Psoas muscle (tissue), 8 donors: Measurements from ENCODE around the gene SRMS. TPM values are rescaled to one million over a fixed set of nuclear protein-coding genes. Genes with fewer than 3 reads are reported as not detected.

Experiments
- ATAC-seq, 4 donors: fragments of 200-7000 bp; cut with Tn5 transposase; one replicate each; pipeline ENCODE4 v1.9.1; 2020; ENCODE audit warnings: moderate library complexity in 3 of 4, mild to moderate bottlenecking in 2 of 4
- DNase-seq, 2 donors: peaks; one replicate each; pipeline ENCODE4 v3.0.0-alpha.2; 2020
- H3K27ac ChIP-seq: fragments of 200-600 bp; one replicate; pipeline ENCODE4 v1.8.0; 2022
- H3K27me3 ChIP-seq, 3 donors: fragments of 200-600 bp in 1 of 3; one replicate each; pipeline versions ENCODE4 v1.6.1 to v1.8.0; 2013 to 2022; ENCODE audit warnings: low read length in 2 of 3, mild to moderate bottlenecking in 2 of 3, moderate library complexity in 1 of 3; ENCODE audit not compliant: insufficient read depth in 3 of 3
- H3K36me3 ChIP-seq, 2 donors: fragments of 200-600 bp in 1 of 2; one replicate each; pipeline versions ENCODE4 v1.6.1 to v1.8.0; 2013 to 2022; ENCODE audit warnings: low read depth in 1 of 2, mild to moderate bottlenecking in 1 of 2, moderate library complexity in 1 of 2; ENCODE audit not compliant: insufficient read depth in 1 of 2
- H3K4me1 ChIP-seq: fragments of 200-600 bp; one replicate; pipeline ENCODE4 v1.8.0; 2022
- H3K4me3 ChIP-seq: fragments of 200-600 bp; one replicate; pipeline ENCODE4 v1.8.0; 2022; ENCODE audit warnings: mild to moderate bottlenecking
- H3K9me3 ChIP-seq: fragments of 200-600 bp; one replicate; pipeline ENCODE4 v1.8.0; 2022
- CTCF ChIP-seq: fragments of 200-600 bp; IDR thresholded peaks from one replicate; pipeline ENCODE4 v1.8.0; 2022; ENCODE audit warnings: antibody characterized with exemption
- WGBS, 3 donors: extraction: QIAGEN DNeasy Blood & Tissue Kit; methylation state at CpG; one replicate each; pipeline versions ENCODE4 v1.1.6 to v1.1.7; 2013; 5-methylcytosine and 5-hydroxymethylcytosine counted together
- intact Hi-C, 2 donors: fragments of 100-400 bp; cut with DNase I; formaldehyde crosslinking; loops; one replicate each; pipeline versions ENCODE4 v1.11.0 to v1.14.2; 2022
- polyA plus RNA-seq, 3 donors: library from polyadenylated mRNA; stranded (reverse); fragments of 200-250 nt; gene quantifications; one replicate each; pipeline ENCODE4 v1.2.3, GENCODE V29; 2013
- total RNA-seq, 4 donors: library from RNA; stranded (reverse); fragmentation: NEBNext Ultra II Directional in 2 of 4; extraction: Animal tissue kit (Norgen Biotek cat#: 25700) in 2 of 4; gene quantifications; one replicate each; pipeline versions ENCODE4 v1.2.1 to v1.2.4, GENCODE V29; 2021 to 2023
- donor health status: healthy with polysubstance abuse.
- donor health status: DM: no; HTN: no; CAD: no; lungs with moderate emphysema.
- donor health status: Bipolar disorder and iron deficiency.
- donor health status: healthy.
- donor health status: DM: yes; HTN: yes; CAD: no.
- donor health status: DM: no; HTN: no; CAD: no.
- donor health status: DM: no; HTN: no; CAD: no.
- donor health status: DM: yes; HTN: yes; CAD: no.

SRMS gene
- total and polyA plus RNA-seq, 7 donors, result not detected

DNA sequence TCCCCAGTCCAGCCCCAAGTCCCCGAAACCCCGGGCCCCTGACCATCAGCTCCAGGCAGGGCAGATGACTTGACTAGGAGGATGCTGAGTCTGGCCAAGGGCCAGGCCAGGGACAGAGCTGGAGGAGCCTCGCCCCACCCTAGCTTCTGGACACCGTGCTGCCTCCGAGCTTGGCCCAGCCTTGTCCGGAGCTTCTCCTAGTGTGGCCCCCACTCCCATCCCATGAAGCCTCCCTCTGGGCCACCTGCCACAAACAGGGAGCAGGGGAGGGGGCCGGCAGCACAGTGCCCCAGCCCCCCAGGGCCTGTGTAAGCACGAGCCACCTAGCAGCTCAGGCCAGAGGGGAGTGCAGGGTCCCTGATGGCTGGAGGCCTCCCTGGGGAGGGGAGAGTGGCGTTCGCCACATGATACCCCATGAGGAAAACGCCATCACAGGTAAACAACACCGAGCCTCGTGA, 54.0 kb downstream of the SRMS start:
- ATAC-seq (no peak), DNase-seq (peak in 1 of 2 donors; percentile 23)
- peaks cover 21% of the 10 kb centered on the region for H3K4me1 ChIP-seq
- H3K27ac ChIP-seq, result no peak overlapping the region
- WGBS, 3 donors, result 49 to 56% (median 54%) methylated on average over 12 to 13 of the region's 13 CpGs
- H3K27me3 ChIP-seq, result peaks cover 0 to 2% (median 0%) of the 10 kb centered on the region in 3 donors
- no peak for TF ChIP-seq CTCF
- intact Hi-C loops, result no loop called here
- H3K36me3 ChIP-seq, result peaks cover 0 to 72% of the 10 kb centered on the region in 2 donors
- H3K4me3 ChIP-seq, result no peak overlapping the region
- H3K9me3 ChIP-seq, result no peaks in the 10 kb centered on the region

- ATAC-seq, result no peak
- no peak for DNase-seq
- no peak for TF ChIP-seq CTCF
- intact Hi-C loops, result no loop called here
- Histone ChIP-seq H3K27me3 (peaks cover 0 to 2% (median 0%) of the 10 kb centered on the region in 3 donors), H3K4me1 (peaks cover 21% of the 10 kb centered on the region), H3K36me3 (peaks cover 0 to 76% of the 10 kb centered on the region in 2 donors), H3K27ac (no peak overlapping the region), H3K9me3 (no peaks in the 10 kb centered on the region), H3K4me3 (no peak overlapping the region)
- WGBS, 3 donors, result 87 to 91% (median 90%) methylated on average over 13 to 14 of the region's 14 CpGs
These were observed 54.6 kb downstream of the SRMS start for GRCh38 chr20:63492982-63493381.

DNA sequence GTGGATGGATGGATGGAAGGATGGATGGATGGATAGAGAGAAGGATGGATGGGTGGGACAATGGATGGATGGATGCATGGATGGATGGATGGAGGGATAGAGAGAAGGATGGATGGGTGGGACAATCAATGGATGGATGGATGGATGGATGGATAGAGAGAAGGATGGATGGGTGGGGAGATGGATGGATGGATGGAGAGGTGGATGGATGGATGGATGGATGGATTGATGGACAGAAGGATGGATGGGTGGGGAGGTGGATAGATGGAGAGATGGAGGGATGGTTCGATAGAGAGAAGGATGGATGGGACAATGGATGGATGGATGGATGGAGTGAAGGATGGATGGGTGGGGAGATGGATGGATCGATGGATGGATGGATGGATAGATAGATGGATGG, 55.0 kb downstream of the SRMS start:
- intact Hi-C loops, result no loop called here
- no peak for ATAC-seq
- 88 to 95% (median 90%) methylated on average over 2 of the region's 2 CpGs for WGBS, 3 donors
- Histone ChIP-seq H3K27me3 (peaks cover 0 to under 1% (median 0%) of the 10 kb centered on the region in 3 donors), H3K9me3 (no peaks in the 10 kb centered on the region), H3K4me3 (no peak overlapping the region), H3K27ac (no peak overlapping the region), H3K4me1 (peaks cover 21% of the 10 kb centered on the region), H3K36me3 (peaks cover 0 to 81% of the 10 kb centered on the region in 2 donors)
- DNase-seq, result no peak
- no peak for TF ChIP-seq CTCF

- Histone ChIP-seq H3K27me3 (no peaks in the 10 kb centered on the region), H3K4me3 (no peak overlapping the region), H3K36me3 (peaks cover 0 to 80% of the 10 kb centered on the region in 2 donors), H3K9me3 (no peaks in the 10 kb centered on the region), H3K4me1 (peaks cover 21% of the 10 kb centered on the region), H3K27ac (no peak overlapping the region)
- WGBS, 3 donors, result 43 to 66% (median 58%) methylated on average over 4 of the region's 4 CpGs
- ATAC-seq (no peak), DNase-seq (no peak)
- intact Hi-C loops, result no loop called here
- no peak for TF ChIP-seq CTCF
These were observed 55.8 kb downstream of the SRMS start for GRCh38 chr20:63491635-63492230.

GRCh38 chr20:63491078-63491477, 56.5 kb downstream of the SRMS start:
- no peak for ATAC-seq
- 70 to 83% (median 73%) methylated on average over 2 to 4 of the region's 4 CpGs for WGBS, 3 donors
- Histone ChIP-seq H3K4me3 (no peak overlapping the region), H3K36me3 (peaks cover 0 to 73% of the 10 kb centered on the region in 2 donors), H3K27ac (no peak overlapping the region), H3K27me3 (no peaks in the 10 kb centered on the region), H3K4me1 (peaks cover 21% of the 10 kb centered on the region), H3K9me3 (no peaks in the 10 kb centered on the region)
- TF ChIP-seq CTCF, result no peak
- intact Hi-C loops, result no loop called here
- peak in 1 of 2 donors; percentile 45 for DNase-seq
